Frontal cortex (tissue), 4 donors: ENCODE results near the gene CAMK2N1. TPM values are rescaled to one million over a fixed set of nuclear protein-coding genes. Genes with fewer than 3 reads are reported as not detected.

Experiments
- DNase-seq, 2 donors: peaks; one replicate each; pipeline ENCODE4 v3.0.0; 2012; ENCODE audit warnings: low spot score in 2 of 2
- FAIRE-seq: peaks from 2 replicates; lab custom pipeline; 2012; peaks lifted over from hg19 to GRCh38; lab: Jason Lieb, UNC
- total RNA-seq: library from RNA; depleted of rRNA; stranded (reverse); fragments of >200 nt; gene quantifications from one replicate; pipeline ENCODE4 v1.2.3, GENCODE V29; 2014
- donor health status: control.
- donor health status: control.
- donor health status: control.

Gene CAMK2N1
- total RNA-seq, 1 donor from 2014 or later, result 109 TPM

DNA sequence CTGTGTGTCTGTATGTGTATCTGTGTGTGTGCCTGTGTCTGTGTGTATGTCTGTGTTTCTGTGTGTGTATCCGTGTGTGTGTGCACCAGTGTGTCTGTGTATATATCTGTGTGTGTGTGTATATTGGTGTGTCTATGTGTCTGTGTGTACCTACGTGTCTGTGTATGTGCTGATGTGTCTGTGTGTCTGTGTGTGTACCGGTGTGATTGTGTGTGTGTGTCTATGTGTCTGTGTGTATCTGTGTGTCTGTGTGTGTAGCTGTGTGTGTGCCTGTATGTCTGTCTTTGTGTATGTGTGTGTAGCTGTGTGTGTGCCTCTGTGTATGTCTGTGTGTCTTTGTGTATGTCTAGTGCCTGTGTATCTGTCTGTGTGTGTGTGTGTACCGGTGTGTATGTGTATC lies 32.0 kb downstream of the CAMK2N1 start:
- FAIRE-seq, result no peak
- no peak for DNase-seq

DNA sequence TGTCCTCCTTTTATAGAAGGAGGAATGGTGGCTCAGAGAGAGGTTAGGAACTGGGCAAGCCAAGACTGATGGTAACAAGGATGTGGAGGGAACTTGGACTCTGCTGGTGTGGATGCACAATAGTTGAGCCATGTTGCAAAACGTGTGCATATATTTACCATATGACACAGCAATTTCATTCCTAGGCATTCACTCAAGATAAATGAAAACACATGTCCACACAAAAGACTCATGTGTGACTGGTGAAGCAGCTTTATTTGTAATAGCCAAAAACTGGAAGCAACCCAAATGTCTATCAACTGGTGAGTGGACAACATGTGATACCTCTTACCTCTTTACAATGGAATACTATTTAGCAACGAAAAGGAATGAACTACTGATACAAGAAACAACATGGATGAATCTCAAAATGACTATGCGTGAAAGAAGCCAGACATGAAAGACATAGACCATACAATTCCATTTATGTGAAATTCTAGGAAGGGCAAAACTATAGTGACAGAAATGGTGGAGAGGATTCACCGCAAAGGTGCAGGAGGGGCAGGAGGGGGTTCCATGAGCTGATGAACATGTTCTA lies 36.2 kb downstream of the CAMK2N1 start:
- no peak for FAIRE-seq
- no peak for DNase-seq

DNA sequence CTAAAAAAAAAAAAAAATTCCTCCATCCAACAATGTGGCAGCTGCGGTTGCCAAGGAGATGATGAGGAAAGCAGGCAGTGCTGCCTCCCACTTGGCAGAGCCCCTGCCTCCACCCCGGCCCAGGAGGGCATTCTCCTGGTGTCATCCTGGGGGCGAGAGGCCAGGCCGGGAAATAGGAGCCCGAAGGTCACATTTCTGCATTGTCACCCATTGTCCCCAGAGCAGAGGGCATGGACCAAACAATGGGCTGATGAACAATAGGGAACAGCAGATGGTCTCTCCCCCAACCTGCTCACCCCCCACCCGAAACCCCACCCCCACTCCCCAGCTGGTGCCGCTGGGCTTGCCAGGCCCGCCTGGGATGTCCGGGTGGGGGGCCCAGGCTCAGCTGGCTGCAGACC lies 37.3 kb downstream of the CAMK2N1 start:
- FAIRE-seq (no peak), DNase-seq (peak; percentile 62 to 67)

DNA sequence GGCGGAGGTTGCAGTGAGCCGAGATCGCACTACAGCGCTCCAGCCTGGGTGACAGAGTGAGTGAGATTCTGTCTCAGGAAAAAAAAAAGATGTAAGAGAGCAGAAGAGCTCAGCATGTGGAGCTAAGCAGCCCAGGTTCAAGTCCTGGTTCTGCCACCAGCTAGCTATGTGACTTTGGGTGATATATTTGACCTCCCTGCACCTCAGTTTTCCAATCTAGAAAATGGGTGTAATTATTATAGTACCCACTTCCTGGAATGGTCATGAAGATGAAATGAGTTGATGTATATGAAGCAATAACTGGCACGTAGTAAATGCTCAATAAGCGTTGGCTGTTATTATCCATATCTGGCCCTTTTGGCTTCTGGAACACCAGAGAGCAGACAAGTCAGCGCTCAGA lies 38.2 kb downstream of the CAMK2N1 start:
- no peak for DNase-seq
- no peak for FAIRE-seq

DNA sequence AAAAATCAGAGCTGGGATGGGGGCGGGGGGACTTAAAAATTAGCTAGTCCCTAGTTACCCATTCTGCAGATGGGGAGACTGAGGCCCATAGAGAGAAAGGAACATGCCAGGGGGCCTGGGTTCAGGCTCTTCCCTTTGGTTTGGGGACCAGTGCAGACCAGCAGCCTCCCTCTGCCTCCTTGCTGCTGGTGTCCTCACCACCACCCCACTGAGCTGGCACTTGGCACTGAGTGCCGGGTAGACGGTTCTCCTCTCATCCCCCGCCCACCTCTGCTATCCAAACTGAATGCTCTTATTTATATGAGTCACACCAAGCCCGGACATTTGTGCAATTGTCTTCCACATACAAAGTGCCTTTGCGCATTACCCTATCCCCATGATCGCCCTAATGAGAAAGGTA lies 39.2 kb downstream of the CAMK2N1 start:
- DNase-seq (no peak), FAIRE-seq (no peak)

DNA sequence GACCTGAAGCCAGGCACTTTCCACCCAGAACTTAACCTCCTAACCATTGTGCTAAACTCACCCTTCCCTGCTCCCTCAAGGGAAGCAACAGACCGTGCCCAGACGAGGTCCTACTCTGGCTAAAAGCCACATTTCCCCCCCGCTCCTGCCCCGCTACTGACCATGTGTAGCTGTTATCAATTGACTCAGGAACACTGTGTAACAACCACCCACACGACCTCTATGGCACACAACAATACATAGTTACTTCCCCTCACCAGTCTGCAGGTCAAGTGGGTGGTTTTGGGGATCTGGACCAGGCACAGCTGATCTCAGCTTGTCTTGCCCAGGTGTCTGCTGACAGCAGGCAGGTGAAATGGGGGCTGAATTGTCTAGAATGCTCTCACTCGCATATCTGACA lies 40.1 kb downstream of the CAMK2N1 start:
- no peak for DNase-seq
- no peak for FAIRE-seq

DNA sequence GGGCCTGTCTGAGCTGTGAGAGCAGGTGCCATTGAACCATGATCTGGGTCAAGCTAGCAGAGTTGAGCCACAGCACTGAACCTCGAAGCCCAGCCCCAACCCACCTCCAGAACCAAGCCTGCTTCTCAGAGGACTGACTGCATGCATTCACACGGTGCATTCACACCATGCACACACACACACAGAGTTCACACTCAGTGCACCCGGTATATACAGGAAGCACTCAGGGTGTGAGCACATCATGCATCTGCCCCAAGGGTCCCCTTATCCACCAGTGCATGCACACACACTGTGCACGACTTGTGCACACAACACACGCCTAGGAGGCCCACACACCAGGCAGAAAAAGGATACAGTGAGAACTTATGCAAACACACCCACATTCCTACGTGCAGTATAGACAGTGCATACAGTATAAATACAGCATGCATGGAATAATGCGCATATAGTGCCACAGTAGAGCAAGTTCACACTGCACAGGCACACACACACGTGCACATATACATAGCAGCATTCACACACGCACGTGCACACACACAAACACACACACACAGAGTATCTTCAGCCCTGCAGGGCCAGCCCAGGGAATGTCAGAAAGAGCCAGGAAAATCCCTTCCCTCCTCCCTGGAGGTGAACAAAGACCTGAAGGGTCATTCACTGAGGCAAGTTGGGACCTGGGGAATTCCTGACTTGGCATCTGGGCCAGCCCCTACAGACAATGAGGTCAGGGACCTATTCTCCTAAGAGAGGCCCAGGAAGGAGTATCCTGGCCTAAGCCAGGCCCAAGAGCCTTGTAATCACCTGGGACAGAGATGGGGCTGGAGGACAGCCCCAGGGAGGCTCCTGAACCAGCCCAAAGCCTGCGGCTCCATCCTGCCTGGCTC lies 42.1 kb downstream of the CAMK2N1 start:
- no peak for FAIRE-seq
- no peak for DNase-seq

DNA sequence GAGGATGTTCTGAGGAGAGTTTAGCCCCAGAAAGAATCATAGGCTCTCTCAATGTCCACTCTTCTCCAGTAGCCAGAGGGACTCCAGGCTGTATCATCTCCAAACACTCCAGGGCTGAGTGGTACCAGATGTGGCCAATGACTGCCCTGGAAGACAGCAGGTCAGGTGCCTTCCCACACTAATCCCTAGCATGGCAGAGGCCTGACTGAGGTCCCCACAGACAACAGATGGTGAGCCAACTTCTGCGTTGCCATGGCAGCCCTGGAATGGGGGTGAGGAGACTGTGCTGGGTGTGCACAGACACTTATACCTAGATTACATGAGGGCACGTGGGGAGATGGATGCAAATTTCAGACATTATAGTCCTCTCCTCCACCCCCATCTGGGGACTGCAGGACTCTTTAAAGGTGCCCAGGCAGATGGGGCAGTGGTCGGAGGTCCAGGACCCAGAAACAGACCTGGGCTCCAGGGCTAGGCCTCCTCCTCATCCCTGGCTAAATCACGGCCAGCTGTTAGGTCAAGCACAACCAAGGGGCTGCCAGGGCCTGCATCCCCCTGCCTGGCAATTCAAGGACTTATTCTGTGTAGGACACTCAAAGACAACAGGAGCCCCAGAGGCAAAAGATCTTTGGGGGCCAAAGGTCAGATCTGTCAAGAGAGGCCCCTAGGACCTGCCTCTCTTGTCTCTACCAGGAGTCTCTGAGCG lies 42.9 kb downstream of the CAMK2N1 start:
- DNase-seq (no peak), FAIRE-seq (no peak)

DNA sequence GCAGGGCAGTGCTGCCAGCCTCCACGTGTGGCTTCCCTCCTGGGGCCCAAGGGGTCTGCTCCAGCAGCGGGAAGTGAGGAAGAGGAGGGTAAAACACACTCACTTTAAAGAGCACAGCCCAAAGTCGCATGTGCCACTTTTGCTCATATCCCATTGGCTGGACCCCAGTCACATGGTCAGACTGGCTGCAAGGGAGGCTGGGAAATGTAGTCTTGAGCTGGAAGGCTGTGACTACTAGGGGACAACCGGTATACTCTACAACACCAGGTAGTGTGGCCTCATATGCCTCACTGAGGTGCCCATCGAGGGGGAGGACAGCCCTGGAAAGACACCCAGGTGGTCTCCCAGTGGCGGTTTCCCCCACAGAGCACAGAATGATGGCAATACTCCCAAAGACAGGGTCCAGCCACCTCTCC lies 45.2 kb downstream of the CAMK2N1 start:
- DNase-seq (peak in 1 of 2 donors; percentile 58), FAIRE-seq (no peak)

DNA sequence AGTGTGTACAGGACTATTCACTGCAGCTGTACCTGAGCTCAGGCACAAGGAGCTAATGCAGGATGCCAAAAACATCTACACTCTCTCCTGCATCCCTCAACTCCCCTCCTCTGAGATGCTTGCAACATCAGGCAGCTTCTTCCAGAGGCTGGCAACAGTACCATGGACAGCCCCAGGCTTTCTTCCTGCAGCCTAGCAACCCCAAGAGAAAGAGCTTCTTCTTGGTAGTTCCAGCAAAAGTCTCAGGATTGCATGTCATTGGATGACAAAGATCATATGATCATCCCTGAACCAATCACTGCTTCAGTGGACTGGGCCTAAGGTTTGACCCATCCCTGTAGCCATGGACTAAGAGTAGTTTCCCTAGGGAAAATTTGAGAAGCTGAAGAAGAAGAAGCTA lies 46.7 kb downstream of the CAMK2N1 start:
- DNase-seq (no peak), FAIRE-seq (no peak)

DNA sequence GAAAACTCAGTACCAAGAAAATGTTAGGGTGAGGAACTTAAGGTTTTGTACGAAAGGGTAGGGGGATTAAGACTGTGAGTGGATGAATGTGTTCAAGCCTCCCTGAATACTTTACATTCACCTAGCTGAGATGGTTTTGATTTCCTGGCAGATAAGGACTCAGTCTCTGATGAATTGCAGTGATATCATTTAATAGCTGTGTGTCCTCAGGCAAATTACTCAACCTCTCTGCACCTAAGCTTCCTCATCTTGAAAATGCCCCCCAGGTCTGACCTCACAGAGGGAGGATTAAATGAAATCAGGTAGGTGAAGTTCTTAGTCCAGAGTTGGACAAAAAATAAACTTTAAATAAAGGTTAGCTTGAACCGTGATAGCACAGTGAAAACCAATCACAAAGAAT lies 48.4 kb downstream of the CAMK2N1 start:
- FAIRE-seq (no peak), DNase-seq (no peak)

DNA sequence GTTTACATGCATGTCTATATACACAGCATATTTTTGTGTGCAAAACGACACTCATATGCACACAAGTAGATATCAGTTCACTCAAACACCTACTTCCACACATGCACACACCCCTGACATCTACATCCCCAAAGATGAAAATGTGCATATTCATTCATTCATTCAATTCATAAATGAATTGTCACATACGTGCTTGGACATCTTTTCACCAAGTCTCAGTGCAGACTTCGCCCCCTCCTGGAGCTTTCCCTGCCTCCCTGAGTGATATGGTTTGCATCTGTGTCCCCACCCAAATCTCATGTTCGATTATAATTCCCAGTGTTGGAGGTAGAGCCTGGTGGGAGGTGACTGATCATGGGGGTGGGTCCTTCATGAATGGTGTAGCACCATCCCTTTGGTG lies 53.1 kb downstream of the CAMK2N1 start:
- no peak for FAIRE-seq
- DNase-seq, result no peak

Other genes with a start within 250 kb of the CAMK2N1 start
- gene VWA5B1, start 195.3 kb downstream of the CAMK2N1 start, total RNA-seq, result under 0.01 TPM
- gene MUL1, start 21.9 kb upstream of the CAMK2N1 start, total RNA-seq, result 17.5 TPM
- 0.82 TPM for gene FAM43B, start 66.4 kb upstream of the CAMK2N1 start, total RNA-seq
- gene CDA, start 102.9 kb upstream of the CAMK2N1 start, total RNA-seq, result not detected
- 119 TPM for gene PINK1, start 147.2 kb upstream of the CAMK2N1 start, total RNA-seq
- 110 TPM for gene DDOST, start 175.2 kb upstream of the CAMK2N1 start, total RNA-seq
- gene KIF17, start 231.8 kb upstream of the CAMK2N1 start, total RNA-seq, result 10.2 TPM
- 1.6 TPM for gene SH2D5, start 246.5 kb upstream of the CAMK2N1 start, total RNA-seq